Testis (tissue), 3 donors: ENCODE measurements around the gene ZFYVE16. TPM values are rescaled to one million over a fixed set of nuclear protein-coding genes. Genes with fewer than 3 reads are reported as not detected.
"Not testable (repeated sequence)": the region's sequence is repeated elsewhere in the genome, so short reads cannot be mapped to it uniquely, and the experiment has no call there.

Experiments
- DNase-seq: peaks from one replicate; pipeline ENCODE4 v3.0.0-alpha.2; 2019
- H3K27ac ChIP-seq, 2 donors: fragments of 200-600 bp; sonication (generic); one replicate each; pipeline ENCODE4 v1.5.1; 2019
- H3K27me3 ChIP-seq: fragments of 200-600 bp; sonication (generic); one replicate; pipeline ENCODE4 v1.5.1; 2019
- H3K36me3 ChIP-seq: fragments of 200-600 bp; sonication (generic); one replicate; pipeline ENCODE4 v1.5.1; 2017; ENCODE audit warnings: low read depth; ENCODE audit errors: missing control alignments
- H3K4me1 ChIP-seq: fragments of 200-600 bp; sonication (generic); one replicate; pipeline ENCODE4 v1.5.1; 2019
- H3K4me3 ChIP-seq, 2 donors: fragments of 200-600 bp; sonication (generic); one replicate each; pipeline ENCODE4 v1.5.1; 2017 to 2019
- H3K9me3 ChIP-seq: fragments of 200-600 bp; sonication (generic); one replicate; pipeline ENCODE4 v1.5.1; 2017
- CTCF ChIP-seq, 3 experiments: fragments of 450-650 bp in 2 of 3; fragments of 200-600 bp in 1 of 3; sonication (generic) in 1 of 3; IDR thresholded peaks; one replicate each; pipeline ENCODE4 v1.5.1; 2016 to 2019; ENCODE audit warnings: antibody characterized with exemption in 3 of 3, mild to moderate bottlenecking in 2 of 3, moderate library complexity in 1 of 3
- POLR2A ChIP-seq: fragments of 450-650 bp; IDR thresholded peaks from one replicate; pipeline ENCODE4 v1.6.1; 2017; ENCODE audit warnings: antibody characterized with exemption, mild to moderate bottlenecking, moderate library complexity
- WGBS, 2 donors: methylation state at CpG; one replicate each; pipeline ENCODE4 v1.1.5; 2018; 5-methylcytosine and 5-hydroxymethylcytosine counted together
- intact Hi-C: fragments of 100-400 bp; cut with DNase I; formaldehyde crosslinking; loops from one replicate; pipeline ENCODE4 v1.15.1; 2023; ENCODE audit warnings: low total_unique reads
- polyA plus RNA-seq: library from polyadenylated mRNA; stranded (reverse); fragments of 350-450 nt; fragmentation: Illumina TruSeq; extraction: RNeasy Lipid Tissue Mini Kit (QIAGEN cat#74804); gene quantifications from one replicate; pipeline ENCODE4 v1.2.3, GENCODE V29; 2014; ENCODE audit warnings: low read depth, low replicate concordance; ENCODE audit not compliant: insufficient read depth
- total RNA-seq, 2 donors: library from RNA; depleted of rRNA; stranded (reverse); fragments of >200 nt; gene quantifications; one replicate each; pipeline ENCODE4 v1.2.3, GENCODE V29; 2016

Gene ZFYVE16
- total and polyA plus RNA-seq, 3 donors from 2014 or later: 16.3 to 52.7 (median 50.0) TPM

GRCh38 chr5:80409367-80409966, 1.6 kb downstream of the ZFYVE16 start:
- H3K27me3 ChIP-seq: no peaks in the 10 kb centered on the region
- intact Hi-C loops: no loop called here
- H3K4me1 ChIP-seq: peaks cover 14% of the 10 kb centered on the region
- DNase-seq: no peak
- no peaks in the 10 kb centered on the region for H3K9me3 ChIP-seq
- TF ChIP-seq CTCF (IDR thresholded peaks at IDR 0.05): no peak
- TF ChIP-seq POLR2A: no peak
- peak overlapping the region; percentile 95 to 97 for H3K27ac ChIP-seq
- 11 to 13% methylated on average over 6 of the region's 6 CpGs for WGBS, 2 donors
- no peaks in the 10 kb centered on the region for H3K36me3 ChIP-seq
- H3K4me3 ChIP-seq: peak overlapping the region in 1 of 2 donors; percentile 85

GRCh38 chr5:80411589-80412219, 3.8 kb downstream of the ZFYVE16 start:
- Histone ChIP-seq H3K9me3 (no peaks in the 10 kb centered on the region), H3K4me3 (no peak overlapping the region), H3K36me3 (no peaks in the 10 kb centered on the region), H3K27ac (no peak overlapping the region), H3K4me1 (peaks cover 8% of the 10 kb centered on the region), H3K27me3 (no peaks in the 10 kb centered on the region)
- TF ChIP-seq CTCF (IDR thresholded peaks at IDR 0.05) (no peak), POLR2A (no peak)
- intact Hi-C loops: no loop called here
- no peak for DNase-seq
- 71 to 73% methylated on average over 3 of the region's 3 CpGs for WGBS, 2 donors

DNA sequence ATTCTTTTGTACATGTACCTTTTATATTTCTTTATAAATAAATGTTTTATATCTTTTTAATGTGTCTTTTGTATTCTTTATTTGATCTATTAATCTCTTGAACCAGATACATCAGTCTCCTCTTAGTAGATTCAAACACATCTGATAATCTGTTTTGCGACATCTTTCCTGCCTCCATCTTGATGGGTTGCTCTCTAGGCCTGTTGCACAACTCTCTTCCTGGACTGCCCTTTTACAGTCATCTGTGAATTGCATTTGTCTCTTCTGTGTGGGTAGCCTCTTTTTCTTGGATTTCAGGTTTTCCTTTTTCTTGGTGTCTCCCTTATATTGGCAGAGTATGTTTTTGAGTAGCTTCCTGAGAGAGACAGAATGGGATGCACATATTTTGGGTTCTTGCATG, 6.2 kb downstream of the ZFYVE16 start:
- TF ChIP-seq POLR2A (no peak), CTCF (IDR thresholded peaks at IDR 0.05) (no peak)
- Histone ChIP-seq H3K4me1 (peaks cover 8% of the 10 kb centered on the region), H3K9me3 (no peaks in the 10 kb centered on the region), H3K27ac (no peak overlapping the region), H3K36me3 (no peaks in the 10 kb centered on the region), H3K4me3 (no peak overlapping the region), H3K27me3 (no peaks in the 10 kb centered on the region)
- no peak for DNase-seq
- intact Hi-C loops: no loop called here
- 87 to 90% methylated on average over 1 of the region's 1 CpG for WGBS, 2 donors

DNA sequence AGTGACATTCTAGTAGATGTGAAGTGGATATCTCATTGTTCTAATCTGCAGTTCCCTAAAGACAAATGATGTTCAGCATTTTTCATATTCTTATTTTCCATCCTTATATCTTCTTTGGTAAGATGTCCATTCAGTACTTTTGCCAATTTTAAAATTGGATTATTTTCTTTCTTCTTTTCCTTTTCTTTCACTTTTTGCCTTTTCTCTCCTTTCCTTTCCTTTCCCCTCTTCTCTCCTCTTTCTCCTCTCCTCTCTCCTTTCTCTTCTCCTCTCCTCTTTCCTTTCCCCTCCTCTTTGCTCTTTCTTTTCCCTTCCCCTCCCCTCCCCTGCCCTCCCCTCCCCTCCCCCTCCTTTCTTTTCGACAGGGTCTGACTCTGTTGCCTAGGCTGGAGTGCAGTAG, 10.1 kb downstream of the ZFYVE16 start:
- WGBS, 2 donors: 71 to 100% methylated on average over 1 of the region's 1 CpG
- no peaks in the 10 kb centered on the region for H3K27me3 ChIP-seq
- H3K4me3 ChIP-seq: no peak overlapping the region
- H3K36me3 ChIP-seq: no peaks in the 10 kb centered on the region
- TF ChIP-seq POLR2A: no peak
- TF ChIP-seq CTCF (IDR thresholded peaks at IDR 0.05): no peak
- DNase-seq: no peak
- H3K9me3 ChIP-seq: no peaks in the 10 kb centered on the region
- H3K4me1 ChIP-seq: no peaks in the 10 kb centered on the region
- no peak overlapping the region for H3K27ac ChIP-seq
- intact Hi-C loops: no loop called here

GRCh38 chr5:80424365-80424764, 16.5 kb downstream of the ZFYVE16 start:
- H3K4me3 ChIP-seq, H3K4me1 ChIP-seq, H3K27ac ChIP-seq, H3K27me3 ChIP-seq, DNase-seq, H3K36me3 ChIP-seq, intact Hi-C loops, H3K9me3 ChIP-seq: not testable (repeated sequence)
- WGBS, 2 donors: 93 to 97% methylated on average over 3 of the region's 3 CpGs
